HEK293 (cell line): ENCODE measurements around the gene ME3.
A peak's percentile ranks its signal among the peaks of the same experiment; 100 is the strongest.

Experiments
- KLF7 ChIP-seq: fragments of 450-650 bp; formaldehyde crosslinking; IDR thresholded peaks from 2 replicates; pipeline ENCODE4 v1.5.1; 2016; ENCODE audit warnings: missing biosample characterization, missing genetic modification characterization, borderline replicate concordance
- OSR2 ChIP-seq: fragments of 450-650 bp; formaldehyde crosslinking; IDR thresholded peaks from 2 replicates; pipeline ENCODE4 v1.5.1; 2016; ENCODE audit warnings: missing biosample characterization, missing genetic modification characterization
- OVOL3 ChIP-seq: fragments of 450-650 bp; formaldehyde crosslinking; IDR thresholded peaks from 2 replicates; pipeline ENCODE4 v1.5.1; 2016; ENCODE audit warnings: missing biosample characterization, missing genetic modification characterization
- PRDM1 ChIP-seq: fragments of 450-650 bp; formaldehyde crosslinking; IDR thresholded peaks from 2 replicates; pipeline ENCODE4; 2016; ENCODE audit warnings: missing biosample characterization, missing genetic modification characterization
- PRDM4 ChIP-seq: fragments of 450-650 bp; formaldehyde crosslinking; IDR thresholded peaks from 2 replicates; pipeline ENCODE4 v1.5.1; 2017; ENCODE audit warnings: missing biosample characterization, missing genetic modification characterization
- PRDM6 ChIP-seq: fragments of 450-650 bp; formaldehyde crosslinking; IDR thresholded peaks from 2 replicates; pipeline ENCODE4 v1.5.1; 2017; ENCODE audit warnings: missing biosample characterization, missing genetic modification characterization
- RBAK ChIP-seq: fragments of 450-650 bp; formaldehyde crosslinking; IDR thresholded peaks from 2 replicates; pipeline ENCODE4 v1.5.1; 2016; ENCODE audit warnings: missing biosample characterization, missing genetic modification characterization
- SCRT1 ChIP-seq: fragments of 450-650 bp; formaldehyde crosslinking; IDR thresholded peaks from 2 replicates; pipeline ENCODE4 v1.5.1; 2016; ENCODE audit warnings: missing biosample characterization, missing genetic modification characterization, borderline replicate concordance
- SP2 ChIP-seq: fragments of 450-650 bp; formaldehyde crosslinking; IDR thresholded peaks from 2 replicates; pipeline ENCODE4 v1.5.1; 2016; ENCODE audit warnings: missing biosample characterization, missing genetic modification characterization
- SP3 ChIP-seq: fragments of 450-650 bp; formaldehyde crosslinking; IDR thresholded peaks from 2 replicates; pipeline ENCODE4 v1.5.1; 2016; ENCODE audit warnings: missing biosample characterization, missing genetic modification characterization
- YY1 ChIP-seq: fragments of 450-650 bp; formaldehyde crosslinking; IDR thresholded peaks from 2 replicates; pipeline ENCODE4 v1.5.1; 2018; ENCODE audit warnings: missing biosample characterization, missing genetic modification characterization
- ZNF112 ChIP-seq: fragments of 450-650 bp; formaldehyde crosslinking; IDR thresholded peaks from 2 replicates; pipeline ENCODE4 v1.5.0; 2017; ENCODE audit warnings: missing biosample characterization, missing genetic modification characterization
- ZNF132 ChIP-seq: fragments of 450-650 bp; formaldehyde crosslinking; IDR thresholded peaks from 2 replicates; pipeline ENCODE4 v1.5.1; 2017; ENCODE audit warnings: missing biosample characterization, missing genetic modification characterization, borderline replicate concordance
- ZNF19 ChIP-seq: fragments of 450-650 bp; formaldehyde crosslinking; IDR thresholded peaks from 2 replicates; pipeline ENCODE4; 2016; ENCODE audit warnings: missing biosample characterization, missing genetic modification characterization, low read depth
- ZNF214 ChIP-seq: fragments of 450-650 bp; formaldehyde crosslinking; IDR thresholded peaks from 2 replicates; pipeline ENCODE4 v1.5.1; 2017; ENCODE audit warnings: missing biosample characterization, mild to moderate bottlenecking, missing genetic modification characterization, borderline replicate concordance
- ZNF266 ChIP-seq: fragments of 450-650 bp; formaldehyde crosslinking; IDR thresholded peaks from 2 replicates; pipeline ENCODE4 v1.5.1; 2016; ENCODE audit warnings: missing biosample characterization, missing genetic modification characterization, low read depth
- ZNF280D ChIP-seq: fragments of 450-650 bp; formaldehyde crosslinking; IDR thresholded peaks from 2 replicates; pipeline ENCODE4 v1.5.1; 2016; ENCODE audit warnings: missing biosample characterization, missing genetic modification characterization
- ZNF510 ChIP-seq: fragments of 450-650 bp; formaldehyde crosslinking; IDR thresholded peaks from 2 replicates; pipeline ENCODE4 v1.5.1; 2018; ENCODE audit warnings: mild to moderate bottlenecking, missing genetic modification characterization, missing biosample characterization; ENCODE audit not compliant: insufficient replicate concordance
- ZNF521 ChIP-seq: fragments of 450-650 bp; formaldehyde crosslinking; IDR thresholded peaks from 2 replicates; pipeline ENCODE4 v1.5.1; 2017; ENCODE audit warnings: missing biosample characterization, mild to moderate bottlenecking, missing genetic modification characterization
- ZNF530 ChIP-seq: fragments of 450-650 bp; formaldehyde crosslinking; IDR thresholded peaks from 2 replicates; pipeline ENCODE4 v1.5.1; 2016; ENCODE audit warnings: low read depth, missing biosample characterization, missing genetic modification characterization
- ZNF544 ChIP-seq: fragments of 450-650 bp; formaldehyde crosslinking; IDR thresholded peaks from 2 replicates; pipeline ENCODE4 v1.5.0; 2017; ENCODE audit warnings: missing biosample characterization, missing genetic modification characterization
- ZNF561 ChIP-seq: fragments of 450-650 bp; IDR thresholded peaks from 2 replicates; pipeline ENCODE4 v1.5.1; 2018; ENCODE audit warnings: missing biosample characterization, missing genetic modification characterization, borderline replicate concordance
- ZNF571 ChIP-seq: fragments of 450-650 bp; formaldehyde crosslinking; IDR thresholded peaks from 2 replicates; pipeline ENCODE4 v1.5.0; 2017; ENCODE audit warnings: missing biosample characterization, missing genetic modification characterization
- ZNF623 ChIP-seq: fragments of 450-650 bp; formaldehyde crosslinking; IDR thresholded peaks from 2 replicates; pipeline ENCODE4 v1.5.1; 2016; ENCODE audit warnings: missing biosample characterization, missing genetic modification characterization
- ZNF629 ChIP-seq: fragments of 450-650 bp; formaldehyde crosslinking; IDR thresholded peaks from 2 replicates; pipeline ENCODE4 v1.5.1; 2017; ENCODE audit warnings: missing biosample characterization, missing genetic modification characterization
- ZNF76 ChIP-seq: fragments of 450-650 bp; formaldehyde crosslinking; IDR thresholded peaks from 2 replicates; pipeline ENCODE4; 2016; ENCODE audit warnings: low read depth, missing biosample characterization, missing genetic modification characterization, borderline replicate concordance
- ZNF777 ChIP-seq: fragments of 450-650 bp; formaldehyde crosslinking; IDR thresholded peaks from 2 replicates; pipeline ENCODE4 v1.5.1; 2017; ENCODE audit warnings: missing biosample characterization, missing genetic modification characterization, borderline replicate concordance
- ZNF843 ChIP-seq: fragments of 450-650 bp; formaldehyde crosslinking; IDR thresholded peaks from 2 replicates; pipeline ENCODE4 v1.5.1; 2016; ENCODE audit warnings: missing biosample characterization, missing genetic modification characterization
- TF ChIP-seq, protein P1 (sequence below): fragments of 450-650 bp; formaldehyde crosslinking; IDR thresholded peaks from 2 replicates; pipeline ENCODE4 v1.5.1; 2016; ENCODE audit warnings: missing biosample characterization, missing genetic modification characterization

The ME3 gene

DNA sequence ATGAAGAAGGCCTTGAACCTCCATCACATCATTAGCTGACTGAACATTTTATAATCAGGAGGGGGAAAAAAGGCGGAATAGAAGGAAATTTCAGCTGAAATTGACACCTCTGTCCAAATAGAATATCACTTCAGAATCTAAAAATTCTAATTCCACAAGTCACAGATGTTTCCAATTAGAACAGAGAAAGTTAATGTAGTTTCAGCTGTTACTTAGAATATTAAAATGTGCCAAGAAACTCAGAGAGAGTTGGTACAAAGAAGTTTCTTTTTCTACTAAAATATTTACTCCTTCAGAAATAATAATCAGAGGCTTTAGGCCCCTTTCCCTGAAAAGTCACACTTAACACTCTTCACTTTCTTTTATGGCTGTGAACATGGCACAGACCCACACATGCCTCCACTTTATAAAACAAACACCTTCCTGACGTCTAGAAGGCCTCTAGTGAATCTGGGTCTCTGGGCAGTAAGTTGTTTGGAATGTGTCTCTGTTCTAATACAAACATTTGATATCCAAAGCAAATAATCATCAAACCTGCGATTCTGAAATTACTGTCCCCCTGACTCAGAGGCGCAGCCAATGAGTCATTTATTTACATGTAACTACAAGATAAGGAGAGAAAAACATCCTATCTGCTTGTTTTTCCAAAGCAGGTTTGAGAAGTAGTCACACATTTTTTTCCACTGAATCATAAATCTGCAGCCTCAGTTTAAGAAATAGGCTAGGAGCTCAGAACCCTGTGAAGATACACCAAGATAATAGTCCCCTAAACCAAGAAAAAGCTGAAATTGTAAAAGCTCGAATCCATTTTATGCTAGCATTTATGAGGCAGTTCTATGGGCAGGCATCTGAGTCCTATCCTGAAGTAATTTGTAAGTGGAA lies 148.4 kb downstream of the ME3 start (continued):
- TF ChIP-seq KLF7 (no peak), SP3 (peak; percentile 41), ZNF76 (tag by site-specific recombination) (no peak), RBAK (no peak), ZNF266 (tag by site-specific recombination) (no peak), PRDM1 (tag by site-specific recombination) (peak; percentile 67), OVOL3 (no peak; the same call in 1 of the 2 replicates), ZNF629 (tag by site-specific recombination) (peak; percentile 89), SP2 (tag by site-specific recombination) (no peak), ZNF214 (tag by site-specific recombination) (no peak), ZNF19 (no peak), ZNF623 (tag by site-specific recombination) (no peak), ZNF132 (no peak), ZNF112 (tag by site-specific recombination) (no peak), ZNF777 (no peak), PRDM6 (tag by site-specific recombination) (peak; percentile 99), ZNF544 (tag by site-specific recombination) (no peak), ZNF280D (tag by site-specific recombination) (no peak), ZNF521 (tag by site-specific recombination) (no peak), OSR2 (tag by site-specific recombination) (peak; percentile 84), ZNF843 (tag by site-specific recombination) (peak; percentile 86; the same call in 1 of the 2 replicates), ZNF561 (tag by site-specific recombination) (no peak), YY1 (tag by site-specific recombination) (no peak), ZNF530 (tag by site-specific recombination) (no peak), ZNF571 (tag by site-specific recombination) (no peak), ZNF510 (tag by site-specific recombination) (no peak), SCRT1 (no peak), PRDM4 (no peak)
- TF ChIP-seq, protein P1, sequence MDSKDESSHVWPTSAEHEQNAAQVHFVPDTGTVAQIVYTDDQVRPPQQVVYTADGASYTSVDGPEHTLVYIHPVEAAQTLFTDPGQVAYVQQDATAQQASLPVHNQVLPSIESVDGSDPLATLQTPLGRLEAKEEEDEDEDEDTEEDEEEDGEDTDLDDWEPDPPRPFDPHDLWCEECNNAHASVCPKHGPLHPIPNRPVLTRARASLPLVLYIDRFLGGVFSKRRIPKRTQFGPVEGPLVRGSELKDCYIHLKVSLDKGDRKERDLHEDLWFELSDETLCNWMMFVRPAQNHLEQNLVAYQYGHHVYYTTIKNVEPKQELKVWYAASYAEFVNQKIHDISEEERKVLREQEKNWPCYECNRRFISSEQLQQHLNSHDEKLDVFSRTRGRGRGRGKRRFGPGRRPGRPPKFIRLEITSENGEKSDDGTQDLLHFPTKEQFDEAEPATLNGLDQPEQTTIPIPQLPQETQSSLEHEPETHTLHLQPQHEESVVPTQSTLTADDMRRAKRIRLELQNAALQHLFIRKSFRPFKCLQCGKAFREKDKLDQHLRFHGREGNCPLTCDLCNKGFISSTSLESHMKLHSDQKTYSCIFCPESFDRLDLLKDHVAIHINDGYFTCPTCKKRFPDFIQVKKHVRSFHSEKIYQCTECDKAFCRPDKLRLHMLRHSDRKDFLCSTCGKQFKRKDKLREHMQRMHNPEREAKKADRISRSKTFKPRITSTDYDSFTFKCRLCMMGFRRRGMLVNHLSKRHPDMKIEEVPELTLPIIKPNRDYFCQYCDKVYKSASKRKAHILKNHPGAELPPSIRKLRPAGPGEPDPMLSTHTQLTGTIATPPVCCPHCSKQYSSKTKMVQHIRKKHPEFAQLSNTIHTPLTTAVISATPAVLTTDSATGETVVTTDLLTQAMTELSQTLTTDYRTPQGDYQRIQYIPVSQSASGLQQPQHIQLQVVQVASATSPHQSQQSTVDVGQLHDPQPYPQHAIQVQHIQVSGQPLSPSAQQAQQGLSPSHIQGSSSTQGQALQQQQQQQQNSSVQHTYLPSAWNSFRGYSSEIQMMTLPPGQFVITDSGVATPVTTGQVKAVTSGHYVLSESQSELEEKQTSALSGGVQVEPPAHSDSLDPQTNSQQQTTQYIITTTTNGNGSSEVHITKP = peak; percentile 22; the same call in 1 of the 2 replicates
